ENCODE measurements around the gene TOR1AIP2.
A peak's percentile ranks its signal among the peaks of the same experiment; 100 is the strongest.

The TOR1AIP2 gene

DNA sequence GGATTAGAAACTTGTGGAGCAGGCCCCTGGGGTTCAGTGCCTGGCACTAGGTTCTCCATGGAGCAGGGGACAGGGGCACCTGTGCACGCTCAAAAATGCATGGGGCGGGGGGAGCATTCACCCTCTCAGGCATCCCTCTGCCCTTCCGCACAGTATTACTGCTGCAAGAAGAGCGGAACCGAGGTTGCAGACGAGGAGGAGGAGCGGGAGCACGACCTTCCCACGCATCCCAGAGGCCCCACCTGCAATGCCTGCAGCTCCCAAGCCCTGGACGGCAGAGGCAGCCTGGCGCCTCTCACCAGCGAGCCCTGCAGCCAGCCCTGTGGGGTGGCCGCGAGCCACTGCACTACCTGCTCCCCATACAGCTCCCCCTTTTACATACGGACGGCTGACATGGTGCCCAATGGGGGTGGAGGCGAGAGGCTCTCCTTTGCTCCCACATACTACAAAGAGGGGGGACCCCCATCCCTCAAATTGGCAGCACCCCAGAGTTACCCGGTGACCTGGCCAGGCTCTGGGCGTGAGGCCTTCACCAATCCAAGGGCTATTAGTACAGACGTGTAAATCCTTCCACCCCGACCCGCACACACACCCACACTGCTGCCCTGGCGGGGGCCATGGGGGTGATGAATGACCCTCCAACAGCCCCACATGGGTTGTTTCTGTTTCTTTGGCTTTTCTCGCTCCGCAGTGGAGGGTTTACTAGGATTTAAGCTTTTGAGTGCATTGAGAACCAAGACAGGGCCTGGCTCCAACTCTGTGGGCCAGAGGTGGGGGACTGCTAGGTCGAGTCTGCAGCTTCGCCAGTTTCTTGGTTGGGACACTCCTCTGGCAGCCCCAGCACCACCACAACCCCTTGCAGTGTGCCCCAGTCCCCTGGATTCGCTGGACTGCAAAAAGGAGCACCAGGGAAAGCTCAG, 63.7 kb downstream of the TOR1AIP2 start:
- TF ChIP-seq, protein P1, sequence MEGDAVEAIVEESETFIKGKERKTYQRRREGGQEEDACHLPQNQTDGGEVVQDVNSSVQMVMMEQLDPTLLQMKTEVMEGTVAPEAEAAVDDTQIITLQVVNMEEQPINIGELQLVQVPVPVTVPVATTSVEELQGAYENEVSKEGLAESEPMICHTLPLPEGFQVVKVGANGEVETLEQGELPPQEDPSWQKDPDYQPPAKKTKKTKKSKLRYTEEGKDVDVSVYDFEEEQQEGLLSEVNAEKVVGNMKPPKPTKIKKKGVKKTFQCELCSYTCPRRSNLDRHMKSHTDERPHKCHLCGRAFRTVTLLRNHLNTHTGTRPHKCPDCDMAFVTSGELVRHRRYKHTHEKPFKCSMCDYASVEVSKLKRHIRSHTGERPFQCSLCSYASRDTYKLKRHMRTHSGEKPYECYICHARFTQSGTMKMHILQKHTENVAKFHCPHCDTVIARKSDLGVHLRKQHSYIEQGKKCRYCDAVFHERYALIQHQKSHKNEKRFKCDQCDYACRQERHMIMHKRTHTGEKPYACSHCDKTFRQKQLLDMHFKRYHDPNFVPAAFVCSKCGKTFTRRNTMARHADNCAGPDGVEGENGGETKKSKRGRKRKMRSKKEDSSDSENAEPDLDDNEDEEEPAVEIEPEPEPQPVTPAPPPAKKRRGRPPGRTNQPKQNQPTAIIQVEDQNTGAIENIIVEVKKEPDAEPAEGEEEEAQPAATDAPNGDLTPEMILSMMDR (IDR thresholded peaks at IDR 0.05; ENCODE audit: borderline replicate concordance, extremely low read depth, low read length, poor library complexity, severe bottlenecking) = no peak
- TF ChIP-seq EZH2 (IDR thresholded peaks at IDR 0.05; ENCODE audit: borderline replicate concordance, low read depth, low read length, severe bottlenecking) = no peak
- Histone ChIP-seq H3K27me3 (ENCODE audit: insufficient read depth, low read length, poor library complexity) (no peaks in the 10 kb centered on the region), H4K20me1 (ENCODE audit: insufficient read depth, low read length) (no peaks in the 10 kb centered on the region), H2AFZ (ENCODE audit: low read depth, low read length) (peak overlapping the region; percentile 61), H3K4me1 (ENCODE audit: insufficient read depth, low read length) (peaks cover 23% of the 10 kb centered on the region), H3K9ac (ENCODE audit: low read depth, low read length) (peak overlapping the region; percentile 42; the same call in 1 of the 2 replicates), H3K4me3 (ENCODE audit: low read depth in 1 of 2, low read length in 2 of 2) (peak overlapping the region in 1 of 2 experiments; percentile 56; a peak in 2 of 4 replicates), H3K9me3 (ENCODE audit: insufficient read depth, low read length, severe bottlenecking) (no peaks in the 10 kb centered on the region), H3K4me2 (ENCODE audit: insufficient read depth, low read length) (peak overlapping the region; percentile 80), H3K27ac (ENCODE audit: low read length) (no peak overlapping the region), H3K36me3 (ENCODE audit: insufficient read depth, low read length) (no peaks in the 10 kb centered on the region), H3K79me2 (ENCODE audit: insufficient read depth, low read length) (no peaks in the 10 kb centered on the region)
- no peak for ATAC-seq (ENCODE audit: insufficient read depth, low read depth)
- DNase-seq = no peak

DNA sequence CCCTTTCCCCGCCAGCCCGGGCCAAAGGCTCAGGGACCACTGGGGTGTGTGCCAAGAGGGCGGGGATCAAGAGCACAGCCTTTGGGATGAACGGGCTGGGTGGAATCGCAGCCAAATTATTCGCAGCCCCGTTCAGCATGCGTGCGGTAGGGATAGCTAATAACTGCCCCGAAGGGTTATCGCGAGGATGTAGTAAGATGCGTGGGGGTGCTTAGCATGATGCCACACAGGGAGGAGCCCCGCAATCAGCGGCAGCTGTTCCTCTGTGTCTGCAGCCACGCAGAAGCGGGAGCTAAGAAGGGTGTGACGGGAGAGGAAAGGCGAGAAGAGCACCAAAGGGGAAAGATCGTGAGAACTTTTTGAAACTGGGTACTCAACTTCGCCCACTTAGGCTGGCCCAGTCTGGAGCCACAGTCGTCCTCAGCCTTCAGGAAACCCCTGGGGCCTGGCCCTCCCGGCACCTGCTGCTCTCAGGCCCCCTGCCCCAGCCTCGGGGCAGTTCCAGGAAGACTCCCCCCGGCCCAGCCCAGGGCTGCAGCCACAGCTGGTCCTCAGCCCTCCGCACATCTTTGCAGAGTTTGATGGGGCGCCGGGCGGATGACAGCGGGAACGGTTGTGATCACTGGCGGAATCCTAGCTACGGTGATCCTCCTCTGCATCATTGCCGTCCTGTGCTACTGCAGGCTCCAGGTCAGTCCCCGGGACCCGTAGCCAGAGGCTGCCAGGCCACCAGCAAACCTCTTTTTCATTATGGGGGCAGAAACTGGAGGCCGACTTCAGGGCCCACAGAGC, 64.9 kb downstream of the TOR1AIP2 start:
- Histone ChIP-seq H2AFZ (ENCODE audit: low read depth, low read length) (no peak overlapping the region), H3K4me1 (ENCODE audit: insufficient read depth, low read length) (peaks cover 23% of the 10 kb centered on the region), H3K27ac (ENCODE audit: low read length) (no peak overlapping the region), H3K36me3 (ENCODE audit: insufficient read depth, low read length) (no peaks in the 10 kb centered on the region), H3K4me3 (ENCODE audit: low read depth in 1 of 2, low read length in 2 of 2) (no peak overlapping the region), H3K79me2 (ENCODE audit: insufficient read depth, low read length) (no peaks in the 10 kb centered on the region), H4K20me1 (ENCODE audit: insufficient read depth, low read length) (no peaks in the 10 kb centered on the region), H3K27me3 (ENCODE audit: insufficient read depth, low read length, poor library complexity) (no peaks in the 10 kb centered on the region), H3K9me3 (ENCODE audit: insufficient read depth, low read length, severe bottlenecking) (no peaks in the 10 kb centered on the region), H3K9ac (ENCODE audit: low read depth, low read length) (no peak overlapping the region), H3K4me2 (ENCODE audit: insufficient read depth, low read length) (no peak overlapping the region)
- ATAC-seq (ENCODE audit: insufficient read depth, low read depth) = no peak
- no peak for TF ChIP-seq EZH2 (IDR thresholded peaks at IDR 0.05; ENCODE audit: borderline replicate concordance, low read depth, low read length, severe bottlenecking)
- TF ChIP-seq, protein P1 (IDR thresholded peaks at IDR 0.05; ENCODE audit: borderline replicate concordance, extremely low read depth, low read length, poor library complexity, severe bottlenecking) = no peak
- no peak for DNase-seq

DNA sequence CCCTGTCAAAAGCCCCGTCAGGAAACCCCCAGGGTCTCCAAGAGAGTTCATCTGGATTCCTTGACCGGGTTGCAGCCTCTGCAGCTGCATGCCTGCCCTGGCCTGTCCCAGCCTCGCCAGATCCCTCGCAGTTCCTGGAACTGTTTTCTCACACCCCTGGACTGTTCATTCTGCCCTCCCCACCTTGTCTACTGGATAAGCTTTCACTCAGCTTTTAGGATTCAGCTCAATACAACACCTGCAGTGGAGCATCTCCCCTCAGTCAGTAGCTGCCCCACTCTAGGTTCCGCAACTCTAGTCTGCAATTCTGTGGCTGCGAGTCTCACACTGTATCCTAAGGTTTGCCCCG, 67.3 kb downstream of the TOR1AIP2 start:
- TF ChIP-seq EZH2 (IDR thresholded peaks at IDR 0.05; ENCODE audit: borderline replicate concordance, low read depth, low read length, severe bottlenecking) = no peak
- TF ChIP-seq, protein P1 (IDR thresholded peaks at IDR 0.05; ENCODE audit: borderline replicate concordance, extremely low read depth, low read length, poor library complexity, severe bottlenecking) = no peak
- Histone ChIP-seq H4K20me1 (ENCODE audit: insufficient read depth, low read length) (no peaks in the 10 kb centered on the region), H3K4me1 (ENCODE audit: insufficient read depth, low read length) (peaks cover 18% of the 10 kb centered on the region), H3K9me3 (ENCODE audit: insufficient read depth, low read length, severe bottlenecking) (no peaks in the 10 kb centered on the region), H3K79me2 (ENCODE audit: insufficient read depth, low read length) (no peaks in the 10 kb centered on the region), H3K27me3 (ENCODE audit: insufficient read depth, low read length, poor library complexity) (peaks cover 6% of the 10 kb centered on the region), H3K4me2 (ENCODE audit: insufficient read depth, low read length) (no peak overlapping the region), H3K36me3 (ENCODE audit: insufficient read depth, low read length) (no peaks in the 10 kb centered on the region), H2AFZ (ENCODE audit: low read depth, low read length) (no peak overlapping the region), H3K4me3 (ENCODE audit: low read depth in 1 of 2, low read length in 2 of 2) (no peak overlapping the region), H3K27ac (ENCODE audit: low read length) (no peak overlapping the region), H3K9ac (ENCODE audit: low read depth, low read length) (no peak overlapping the region)
- no peak for ATAC-seq (ENCODE audit: insufficient read depth, low read depth)
- DNase-seq = no peak
